22Rv1 (cell line): ENCODE measurements around the gene TMC3.

Experiments used
- ZFX ChIP-seq: fragments of 450-650 bp; IDR thresholded peaks from 2 replicates; pipeline ENCODE4 v1.6.1; 2017; ENCODE audit warnings: antibody characterized with exemption, borderline replicate concordance
- TF ChIP-seq, protein P1 (sequence below): fragments of 450-650 bp; IDR thresholded peaks from 2 replicates; pipeline ENCODE4 v1.5.1; 2017; ENCODE audit warnings: mild to moderate bottlenecking

DNA sequence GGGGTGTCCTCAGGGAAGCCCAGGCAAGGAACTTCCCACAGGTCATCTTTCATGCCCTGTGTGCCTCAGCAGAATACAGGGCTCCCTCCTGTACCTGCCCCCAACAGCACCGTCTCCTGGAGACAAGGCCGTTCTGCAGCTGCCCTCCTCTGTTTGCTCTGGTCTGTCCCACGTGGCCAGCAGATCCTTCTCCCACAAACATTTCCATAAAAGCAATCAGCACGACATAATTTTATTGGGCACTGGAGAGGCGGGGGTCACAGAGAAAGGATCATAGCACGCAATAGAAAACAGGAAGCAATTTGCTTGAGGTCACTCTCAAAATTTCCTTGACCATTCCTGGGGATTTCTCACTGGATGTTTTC, 79.5 kb downstream of the TMC3 start:
- TF ChIP-seq, protein P1, sequence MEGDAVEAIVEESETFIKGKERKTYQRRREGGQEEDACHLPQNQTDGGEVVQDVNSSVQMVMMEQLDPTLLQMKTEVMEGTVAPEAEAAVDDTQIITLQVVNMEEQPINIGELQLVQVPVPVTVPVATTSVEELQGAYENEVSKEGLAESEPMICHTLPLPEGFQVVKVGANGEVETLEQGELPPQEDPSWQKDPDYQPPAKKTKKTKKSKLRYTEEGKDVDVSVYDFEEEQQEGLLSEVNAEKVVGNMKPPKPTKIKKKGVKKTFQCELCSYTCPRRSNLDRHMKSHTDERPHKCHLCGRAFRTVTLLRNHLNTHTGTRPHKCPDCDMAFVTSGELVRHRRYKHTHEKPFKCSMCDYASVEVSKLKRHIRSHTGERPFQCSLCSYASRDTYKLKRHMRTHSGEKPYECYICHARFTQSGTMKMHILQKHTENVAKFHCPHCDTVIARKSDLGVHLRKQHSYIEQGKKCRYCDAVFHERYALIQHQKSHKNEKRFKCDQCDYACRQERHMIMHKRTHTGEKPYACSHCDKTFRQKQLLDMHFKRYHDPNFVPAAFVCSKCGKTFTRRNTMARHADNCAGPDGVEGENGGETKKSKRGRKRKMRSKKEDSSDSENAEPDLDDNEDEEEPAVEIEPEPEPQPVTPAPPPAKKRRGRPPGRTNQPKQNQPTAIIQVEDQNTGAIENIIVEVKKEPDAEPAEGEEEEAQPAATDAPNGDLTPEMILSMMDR: no peak
- no peak for TF ChIP-seq ZFX
